Measurements from ENCODE around the gene NNAT. TPM values are rescaled to one million over a fixed set of nuclear protein-coding genes. Genes with fewer than 3 reads are reported as not detected.

Gene NNAT
- total RNA-seq, 1 experiment from 2014 or later: 43.1 TPM

- Mint-ChIP-seq H3K4me1 (peaks cover 31 to 35% of the 10 kb centered on the region in 2 experiments), H3K9me3 (no peaks in the 10 kb centered on the region; a peak in 2 of 5 replicates), H3K27me3 (ENCODE audit: low read depth) (peaks cover 37% of the 10 kb centered on the region), H3K27ac (no peak overlapping the region; a peak in 1 of 7 replicates), H3K36me3 (ENCODE audit: insufficient read depth in 1 of 3, low read depth in 3 of 3) (no peaks in the 10 kb centered on the region), H3K4me3 (no peak overlapping the region)
- Histone ChIP-seq H3K4me2 (ENCODE audit: insufficient read depth, insufficient read length, low read length) (peak overlapping the region; percentile 12), H3K23ac (ENCODE audit: insufficient read length, low read depth, low read length) (no peak overlapping the region), H2BK120ac (ENCODE audit: low read depth, low read length, poor library complexity, severe bottlenecking) (no peak overlapping the region), H3T11ph (ENCODE audit: low read length) (no peak overlapping the region), H3K79me2 (ENCODE audit: insufficient read depth, low read length) (no peaks in the 10 kb centered on the region), H2BK15ac (ENCODE audit: low read depth, low read length) (no peak overlapping the region), H3K9ac (ENCODE audit: extremely low read depth, insufficient read length, low read length) (no peak overlapping the region), H2BK5ac (ENCODE audit: insufficient read length, low read length) (no peak overlapping the region), H4K8ac (replicated peaks; ENCODE audit: insufficient read length, low read depth, low read length) (no peak overlapping the region), H3K79me1 (ENCODE audit: insufficient read depth, low read depth, low read length, poor library complexity, severe bottlenecking) (no peaks in the 10 kb centered on the region), H4K91ac (ENCODE audit: insufficient read length, low read depth, low read length) (no peak overlapping the region), H3K18ac (ENCODE audit: insufficient read length, low read depth, low read length) (no peak overlapping the region), H4K5ac (ENCODE audit: insufficient read length, low read depth, low read length) (no peak overlapping the region), H3K9me3 (ENCODE audit: control insufficient read depth, low read depth, low read length) (no peaks in the 10 kb centered on the region), H2AFZ (ENCODE audit: low read length) (no peak overlapping the region), H2BK20ac (ENCODE audit: low read depth, low read length, poor library complexity, severe bottlenecking) (no peak overlapping the region), H3K14ac (ENCODE audit: insufficient read depth, low read length) (no peak overlapping the region), H3K4ac (ENCODE audit: low read depth, low read length) (no peak overlapping the region), H2BK12ac (ENCODE audit: insufficient read length, low read depth, low read length) (no peak overlapping the region), H3K23me2 (ENCODE audit: insufficient read length, low read depth, low read length, poor library complexity, severe bottlenecking) (no peaks in the 10 kb centered on the region), H2AK5ac (ENCODE audit: insufficient read length, low read length) (no peak overlapping the region), H3K56ac (ENCODE audit: insufficient read length, low read depth, low read length) (no peak overlapping the region), H3K27ac (ENCODE audit: insufficient read length, low read depth, low read length) (no peak overlapping the region), H3K27me3 (ENCODE audit: insufficient read depth, low read length) (no peaks in the 10 kb centered on the region), H4K20me1 (ENCODE audit: control insufficient read depth, insufficient read depth, insufficient read length) (no peaks in the 10 kb centered on the region), H3K4me1 (ENCODE audit: insufficient read depth, low read length) (peaks cover 7% of the 10 kb centered on the region; the same call in 1 of the 2 replicates)
- TF ChIP-seq CTCF (conservative IDR thresholded peaks at IDR 0.05): no peak
- no peak for DNase-seq
- no CpG with 5 or more reads among the region's 19 CpGs for WGBS (ENCODE audit: extremely low coverage, insufficient read length, low lambda C conversion rate)
These were observed 43.0 kb downstream of the NNAT start for GRCh38 chr20:37564016-37564387.
